ENCODE data around the gene ANKRD44.

Gene ANKRD44

DNA sequence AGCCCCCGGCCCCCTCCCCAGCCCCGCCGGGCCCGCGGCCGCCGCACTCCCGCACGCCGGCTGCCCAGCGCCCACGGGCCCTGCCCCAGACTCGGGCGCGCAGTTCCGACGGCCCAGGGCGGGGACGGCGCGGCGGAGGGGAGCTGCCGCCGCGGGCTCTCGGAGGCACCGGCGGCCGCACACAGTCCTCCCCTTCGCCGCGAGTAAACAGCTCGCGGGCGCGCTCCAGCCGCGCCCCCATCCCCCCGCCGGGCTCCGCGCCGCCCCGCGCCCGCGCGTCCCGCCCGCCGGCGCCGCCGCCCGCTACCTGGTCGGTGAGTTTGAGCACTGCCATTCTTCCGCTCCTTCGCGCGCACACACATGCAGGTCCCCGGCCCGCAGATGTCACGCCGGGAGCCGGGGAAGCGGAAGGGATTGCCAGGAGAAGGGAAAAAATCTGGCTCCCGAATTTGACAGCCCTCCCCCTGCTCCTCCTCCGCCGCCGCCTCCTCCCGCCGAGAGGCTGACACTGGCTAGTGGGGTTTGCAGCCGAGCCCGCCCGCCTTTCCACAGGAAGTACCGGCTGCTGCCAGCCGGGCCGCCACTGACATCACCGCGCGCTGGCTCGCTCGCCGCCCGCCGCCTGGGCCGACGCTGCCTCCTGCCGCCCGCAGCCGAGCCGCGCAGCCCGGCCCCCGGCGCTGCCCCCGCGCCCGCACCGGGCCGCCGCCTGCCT is at the start of gene ANKRD44:
TSS of gene ANKRD44 (minus strand) at position 510 of the 715 bp plus-strand sequence. CDS start at position 334, 176 bp downstream.
- TF ChIP-seq, protein P1, sequence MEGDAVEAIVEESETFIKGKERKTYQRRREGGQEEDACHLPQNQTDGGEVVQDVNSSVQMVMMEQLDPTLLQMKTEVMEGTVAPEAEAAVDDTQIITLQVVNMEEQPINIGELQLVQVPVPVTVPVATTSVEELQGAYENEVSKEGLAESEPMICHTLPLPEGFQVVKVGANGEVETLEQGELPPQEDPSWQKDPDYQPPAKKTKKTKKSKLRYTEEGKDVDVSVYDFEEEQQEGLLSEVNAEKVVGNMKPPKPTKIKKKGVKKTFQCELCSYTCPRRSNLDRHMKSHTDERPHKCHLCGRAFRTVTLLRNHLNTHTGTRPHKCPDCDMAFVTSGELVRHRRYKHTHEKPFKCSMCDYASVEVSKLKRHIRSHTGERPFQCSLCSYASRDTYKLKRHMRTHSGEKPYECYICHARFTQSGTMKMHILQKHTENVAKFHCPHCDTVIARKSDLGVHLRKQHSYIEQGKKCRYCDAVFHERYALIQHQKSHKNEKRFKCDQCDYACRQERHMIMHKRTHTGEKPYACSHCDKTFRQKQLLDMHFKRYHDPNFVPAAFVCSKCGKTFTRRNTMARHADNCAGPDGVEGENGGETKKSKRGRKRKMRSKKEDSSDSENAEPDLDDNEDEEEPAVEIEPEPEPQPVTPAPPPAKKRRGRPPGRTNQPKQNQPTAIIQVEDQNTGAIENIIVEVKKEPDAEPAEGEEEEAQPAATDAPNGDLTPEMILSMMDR (IDR thresholded peaks at IDR 0.05; ENCODE audit: borderline replicate concordance, insufficient read depth, low read depth, low read length), result peak; percentile 57

DNA sequence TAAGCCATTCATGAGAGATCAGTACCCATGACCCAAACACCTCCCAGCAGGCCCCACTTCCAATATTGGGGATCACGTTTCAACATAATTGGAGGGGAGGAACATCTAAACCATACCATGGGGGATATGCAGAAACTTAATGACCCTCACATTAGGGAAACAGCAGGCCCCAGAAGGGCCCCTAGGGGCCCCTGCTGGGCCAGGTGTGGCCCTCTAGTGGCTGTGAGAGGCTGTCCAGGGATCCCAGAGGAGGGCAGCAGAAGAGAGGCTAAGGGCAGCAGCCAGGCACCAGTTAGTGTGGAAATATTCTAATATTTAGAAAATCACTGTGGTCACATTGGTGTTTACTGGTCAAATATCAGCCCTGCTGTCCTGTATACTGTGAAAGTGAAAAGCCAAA is 49.3 kb upstream of the ANKRD44 start:
- TF ChIP-seq, protein P1 (IDR thresholded peaks at IDR 0.05; ENCODE audit: borderline replicate concordance, insufficient read depth, low read depth, low read length), result peak; percentile 48
- no peak overlapping the region for H3K4me3 ChIP-seq (ENCODE audit: low read depth, low read length)

More for the DNA sequence above, at the start of gene ANKRD44:
- H3K4me3 ChIP-seq (ENCODE audit: low read depth, low read length), result peak within 1 kb of the TSS; percentile 61

DNA sequence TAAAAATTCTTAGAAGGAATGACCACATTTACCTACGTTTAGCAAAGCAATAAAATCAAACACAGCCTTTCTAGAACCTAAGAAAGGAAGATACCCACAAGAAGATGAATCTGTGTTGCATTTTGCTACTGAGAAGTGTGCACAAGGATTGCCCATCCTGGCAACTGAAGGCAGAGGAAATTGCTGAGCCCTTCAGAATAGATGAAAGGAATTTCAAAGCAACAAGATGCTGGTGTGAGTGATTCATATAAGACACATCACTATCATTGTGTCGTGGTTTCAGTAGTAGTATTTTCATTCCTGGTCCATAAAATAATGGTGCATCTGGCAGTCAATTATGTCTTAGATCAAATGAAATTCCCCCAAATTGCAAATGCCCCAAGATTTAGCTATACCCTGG is 48.4 kb upstream of the ANKRD44 start:
- TF ChIP-seq, protein P1 (IDR thresholded peaks at IDR 0.05; ENCODE audit: borderline replicate concordance, insufficient read depth, low read depth, low read length), result no peak
- no peak overlapping the region for H3K4me3 ChIP-seq (ENCODE audit: low read depth, low read length)

DNA sequence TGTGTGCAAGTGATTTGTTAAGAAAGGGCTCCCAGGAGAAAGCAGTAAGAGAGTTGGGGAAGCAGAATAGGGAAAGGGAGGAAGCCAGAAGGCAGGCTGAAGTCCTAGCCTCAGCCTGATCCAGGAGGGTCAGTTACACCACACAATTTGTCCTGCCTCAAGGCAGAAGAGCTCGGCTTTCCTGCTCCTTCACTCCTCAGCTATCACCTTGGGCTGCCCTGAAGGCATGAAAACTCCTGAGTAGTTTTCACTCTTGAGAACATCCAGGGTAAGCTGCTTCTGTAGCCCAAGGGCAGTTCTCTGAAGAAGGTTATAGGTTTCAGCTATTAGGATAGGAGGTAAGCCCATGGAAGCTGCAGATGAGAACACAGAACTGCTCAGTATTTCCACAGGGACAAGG is 47.4 kb upstream of the ANKRD44 start:
- H3K4me3 ChIP-seq (ENCODE audit: low read depth, low read length), result no peak overlapping the region
- TF ChIP-seq, protein P1 (IDR thresholded peaks at IDR 0.05; ENCODE audit: borderline replicate concordance, insufficient read depth, low read depth, low read length), result no peak

DNA sequence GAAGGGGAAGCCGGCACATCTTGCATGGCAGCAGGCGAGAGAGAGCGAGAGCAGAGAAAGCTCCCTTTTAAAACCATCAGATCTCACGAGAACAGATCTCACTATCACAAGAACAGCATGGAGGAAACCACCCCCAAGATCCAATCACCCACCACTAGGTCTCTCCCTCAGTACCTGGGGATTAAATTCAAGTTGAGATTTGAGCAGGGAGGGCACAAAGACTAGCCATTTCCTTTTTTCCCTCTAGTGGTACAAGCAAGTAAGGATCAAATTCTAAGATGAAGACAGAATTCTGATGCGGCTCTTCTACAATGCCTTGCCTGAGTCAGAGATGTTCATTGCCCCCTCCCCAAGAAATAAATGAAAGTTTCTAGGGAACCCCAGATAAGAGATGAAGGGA is 45.6 kb upstream of the ANKRD44 start:
- H3K4me3 ChIP-seq (ENCODE audit: low read depth, low read length), result no peak overlapping the region

DNA sequence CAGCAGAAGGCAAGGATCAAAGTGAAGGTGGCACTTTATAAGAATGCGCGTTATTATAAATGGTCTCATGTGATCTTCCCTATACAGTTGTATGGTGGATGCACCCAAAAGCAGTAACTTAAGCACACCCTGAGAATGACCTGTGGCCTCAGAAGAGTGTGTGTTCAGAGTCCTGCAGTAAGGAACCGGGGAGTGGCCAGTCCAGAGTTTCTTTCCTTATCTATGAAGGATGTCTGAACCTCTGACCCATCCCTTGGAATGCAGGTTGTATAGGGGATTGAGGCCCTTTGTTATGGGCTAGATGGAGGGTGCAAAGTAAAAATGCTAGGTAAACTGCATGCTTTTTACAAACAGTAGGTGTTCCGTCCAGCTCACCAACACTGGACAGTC is 43.6 kb upstream of the ANKRD44 start:
- TF ChIP-seq, protein P1 (IDR thresholded peaks at IDR 0.05; ENCODE audit: borderline replicate concordance, insufficient read depth, low read depth, low read length), result no peak
- H3K4me3 ChIP-seq (ENCODE audit: low read depth, low read length), result no peak overlapping the region

More for the DNA sequence above, 45.6 kb upstream of the ANKRD44 start:
- TF ChIP-seq, protein P1 (IDR thresholded peaks at IDR 0.05; ENCODE audit: borderline replicate concordance, insufficient read depth, low read depth, low read length), result peak; percentile 14; the same call in 1 of the 2 replicates

Data from GM12875 (cell line).